OCI-LY1 (cell line): Measurements from ENCODE around the gene TOM1L2.

Experiments used
- CTCF ChIP-seq: fragments of 200-600 bp; sonication (generic), shearing (Covaris generic); IDR thresholded peaks from 2 replicates; pipeline ENCODE4 v1.5.1; 2017; ENCODE audit warnings: mild to moderate bottlenecking, antibody characterized with exemption, low read length, moderate library complexity, mixed read lengths
- EZH2 ChIP-seq: fragments of 200-600 bp; sonication (generic), shearing (Covaris generic); IDR thresholded peaks from 2 replicates; pipeline ENCODE4 v1.8.0; 2017; ENCODE audit warnings: borderline replicate concordance, mixed run types, mild to moderate bottlenecking, antibody characterized with exemption, low read length, moderate library complexity, mixed read lengths

- TF ChIP-seq CTCF, result no peak
- TF ChIP-seq EZH2, result no peak
These were observed 125.0 kb downstream of the TOM1L2 start for GRCh38 chr17:17847118-17847689.
